MM.1S (cell line): ENCODE results near the gene RNF112.

Experiments used
- DNase-seq: peaks from one replicate; pipeline ENCODE4 v3.0.0-alpha.2; 2015
- H2AFZ ChIP-seq: fragments of 300-600 bp; sonication (generic); 2 replicates; pipeline ENCODE4 v1.6.0; 2016; ENCODE audit warnings: antibody characterized with exemption, low read length
- H3F3A ChIP-seq: fragments of 300-600 bp; sonication (generic); 2 replicates; pipeline ENCODE4 v1.6.1; 2016; ENCODE audit warnings: mild to moderate bottlenecking, antibody characterized with exemption, low read length, moderate library complexity, mixed read lengths; ENCODE audit not compliant: insufficient read depth
- H3K27ac ChIP-seq: fragments of 300-600 bp; sonication (generic); 2 replicates; pipeline ENCODE4 v1.5.1; 2016; ENCODE audit warnings: mild to moderate bottlenecking, low read length
- H3K27me3 ChIP-seq: fragments of 300-600 bp; sonication (generic); replicated peaks from 2 replicates; pipeline ENCODE4 v1.6.0; 2016; ENCODE audit warnings: low read length; ENCODE audit not compliant: insufficient read depth
- H3K36me3 ChIP-seq: fragments of 300-600 bp; sonication (generic); replicated peaks from 2 replicates; pipeline ENCODE4 v1.6.1; 2016; ENCODE audit warnings: mild to moderate bottlenecking, low read length, mixed read lengths; ENCODE audit not compliant: insufficient read depth
- H3K4me1 ChIP-seq: fragments of 300-600 bp; sonication (generic); 2 replicates; pipeline ENCODE4 v1.6.1; 2016; ENCODE audit warnings: low read length, mixed read lengths
- H3K4me2 ChIP-seq: fragments of 300-600 bp; sonication (generic); 2 replicates; pipeline ENCODE4 v1.6.0; 2016; ENCODE audit warnings: low read depth, low read length
- H3K4me3 ChIP-seq: fragments of 300-600 bp; sonication (generic); 2 replicates; pipeline ENCODE4 v1.5.1; 2016; ENCODE audit warnings: low read length, mixed read lengths
- H3K79me2 ChIP-seq: fragments of 300-600 bp; sonication (generic); 2 replicates; pipeline ENCODE4 v1.6.1; 2016; ENCODE audit warnings: mixed run types, low read length, mixed read lengths
- H3K9ac ChIP-seq: fragments of 300-600 bp; sonication (generic); 2 replicates; pipeline ENCODE4 v1.6.1; 2016; ENCODE audit warnings: low read length, mixed read lengths
- H3K9me2 ChIP-seq: fragments of 300-600 bp; sonication (generic); replicated peaks from 2 replicates; pipeline ENCODE4 v1.6.1; 2016; ENCODE audit warnings: mild to moderate bottlenecking, low read length, mixed read lengths; ENCODE audit not compliant: insufficient read depth
- H3K9me3 ChIP-seq: fragments of 300-600 bp; sonication (generic); replicated peaks from 2 replicates; pipeline ENCODE4 v1.6.1; 2016; ENCODE audit warnings: mild to moderate bottlenecking, low read length, mixed read lengths; ENCODE audit not compliant: insufficient read depth
- H4K20me1 ChIP-seq: fragments of 300-600 bp; sonication (generic); 2 replicates; pipeline ENCODE4 v1.6.1; 2016; ENCODE audit warnings: mild to moderate bottlenecking, low read length, moderate library complexity, mixed read lengths; ENCODE audit not compliant: insufficient read depth
- CTCF ChIP-seq: fragments of 300-600 bp; sonication (generic); IDR thresholded peaks from 2 replicates; pipeline ENCODE4 v1.5.1; 2016; ENCODE audit warnings: antibody characterized with exemption, low read length, mixed read lengths
- EZH2 ChIP-seq: fragments of 300-600 bp; sonication (generic); optimal IDR thresholded peaks from 2 replicates; pipeline ENCODE3; 2017; ENCODE audit warnings: low read depth, mild to moderate bottlenecking, antibody characterized with exemption, low read length, mixed read lengths
- EZH2phosphoT487 ChIP-seq: fragments of 300-600 bp; sonication (generic); IDR thresholded peaks from 2 replicates; pipeline ENCODE4 v1.6.1; 2018; ENCODE audit warnings: antibody characterized with exemption, low read length

Gene RNF112

GRCh38 chr17:19392303-19392702, 18.7 kb upstream of the RNF112 start:
- Histone ChIP-seq H4K20me1 (no peaks in the 10 kb centered on the region), H3K9me3 (no peaks in the 10 kb centered on the region), H3F3A (no peaks in the 10 kb centered on the region), H3K4me2 (no peak overlapping the region), H3K79me2 (no peaks in the 10 kb centered on the region), H3K9me2 (no peaks in the 10 kb centered on the region), H2AFZ (no peak overlapping the region), H3K4me1 (no peaks in the 10 kb centered on the region), H3K36me3 (no peaks in the 10 kb centered on the region), H3K4me3 (no peak overlapping the region), H3K27ac (no peak overlapping the region), H3K9ac (no peak overlapping the region), H3K27me3 (no peaks in the 10 kb centered on the region)
- no peak for TF ChIP-seq EZH2
- TF ChIP-seq CTCF: no peak
- no peak for TF ChIP-seq EZH2phosphoT487
- DNase-seq: no peak

- Histone ChIP-seq H3K4me2 (no peak overlapping the region), H3K4me3 (no peak overlapping the region), H3K9me3 (no peaks in the 10 kb centered on the region), H3K27ac (no peak overlapping the region), H2AFZ (0 out of 2 replicates have a peak overlapping the region, but pooled peaks have one; percentile 50), H3K36me3 (no peaks in the 10 kb centered on the region), H3K27me3 (no peaks in the 10 kb centered on the region), H3K4me1 (peaks cover 6% of the 10 kb centered on the region), H4K20me1 (no peaks in the 10 kb centered on the region), H3K9me2 (no peaks in the 10 kb centered on the region), H3K79me2 (no peaks in the 10 kb centered on the region), H3F3A (no peaks in the 10 kb centered on the region), H3K9ac (no peak overlapping the region)
- DNase-seq: peak; percentile 51
- peak; percentile 61 for TF ChIP-seq CTCF
- no peak for TF ChIP-seq EZH2
- TF ChIP-seq EZH2phosphoT487: no peak
Observed at GRCh38 chr17:19397556-19398041, 13.4 kb upstream of the RNF112 start.

- no peaks in the 10 kb centered on the region for H3K9me3 ChIP-seq
- peaks cover 6% of the 10 kb centered on the region for H3K4me1 ChIP-seq
- H3K79me2 ChIP-seq: no peaks in the 10 kb centered on the region
- no peak overlapping the region for H3K4me2 ChIP-seq
- no peaks in the 10 kb centered on the region for H3F3A ChIP-seq
- no peaks in the 10 kb centered on the region for H3K9me2 ChIP-seq
- TF ChIP-seq EZH2 (no peak), EZH2phosphoT487 (no peak), CTCF (no peak)
- H2AFZ ChIP-seq: no peak overlapping the region
- H3K9ac ChIP-seq: no peak overlapping the region
- no peaks in the 10 kb centered on the region for H4K20me1 ChIP-seq
- H3K36me3 ChIP-seq: no peaks in the 10 kb centered on the region
- H3K27ac ChIP-seq: no peak overlapping the region
- no peak for DNase-seq
- no peaks in the 10 kb centered on the region for H3K27me3 ChIP-seq
- H3K4me3 ChIP-seq: no peak overlapping the region
Observed at GRCh38 chr17:19398301-19399181, 12.5 kb upstream of the RNF112 start.
